Measurements from ENCODE around the gene PPP3CA. TPM values are rescaled to one million over a fixed set of nuclear protein-coding genes. Genes with fewer than 3 reads are reported as not detected.

PPP3CA gene
- total RNA-seq, 4 donors from 2014 or later: 28.7 to 51.7 (median 39.0) TPM

DNA sequence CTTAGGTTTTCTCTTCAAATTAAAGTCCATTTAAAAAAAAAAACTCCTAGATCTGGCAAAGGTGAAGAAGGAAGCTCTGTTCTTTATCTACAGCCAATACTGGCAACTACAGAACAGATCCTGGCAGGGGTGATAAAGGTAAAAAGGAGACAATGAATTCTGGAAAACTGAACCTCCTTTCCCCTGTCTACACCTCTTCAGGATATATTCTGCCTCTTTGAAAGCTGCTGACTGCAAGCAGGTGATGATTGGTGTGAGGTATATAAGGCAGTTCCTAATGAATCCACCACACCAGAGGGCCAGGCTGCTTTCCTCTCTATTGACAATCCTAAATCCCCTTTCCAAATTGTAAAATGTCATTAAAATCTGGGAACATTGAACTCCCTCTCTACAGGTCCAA, 370.1 kb downstream of the PPP3CA start:
- H3K4me3 ChIP-seq: no peak overlapping the region
- TF ChIP-seq, protein P1, sequence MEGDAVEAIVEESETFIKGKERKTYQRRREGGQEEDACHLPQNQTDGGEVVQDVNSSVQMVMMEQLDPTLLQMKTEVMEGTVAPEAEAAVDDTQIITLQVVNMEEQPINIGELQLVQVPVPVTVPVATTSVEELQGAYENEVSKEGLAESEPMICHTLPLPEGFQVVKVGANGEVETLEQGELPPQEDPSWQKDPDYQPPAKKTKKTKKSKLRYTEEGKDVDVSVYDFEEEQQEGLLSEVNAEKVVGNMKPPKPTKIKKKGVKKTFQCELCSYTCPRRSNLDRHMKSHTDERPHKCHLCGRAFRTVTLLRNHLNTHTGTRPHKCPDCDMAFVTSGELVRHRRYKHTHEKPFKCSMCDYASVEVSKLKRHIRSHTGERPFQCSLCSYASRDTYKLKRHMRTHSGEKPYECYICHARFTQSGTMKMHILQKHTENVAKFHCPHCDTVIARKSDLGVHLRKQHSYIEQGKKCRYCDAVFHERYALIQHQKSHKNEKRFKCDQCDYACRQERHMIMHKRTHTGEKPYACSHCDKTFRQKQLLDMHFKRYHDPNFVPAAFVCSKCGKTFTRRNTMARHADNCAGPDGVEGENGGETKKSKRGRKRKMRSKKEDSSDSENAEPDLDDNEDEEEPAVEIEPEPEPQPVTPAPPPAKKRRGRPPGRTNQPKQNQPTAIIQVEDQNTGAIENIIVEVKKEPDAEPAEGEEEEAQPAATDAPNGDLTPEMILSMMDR (IDR thresholded peaks at IDR 0.05): no peak
- no peak for TF ChIP-seq POLR2AphosphoS5 (IDR thresholded peaks at IDR 0.05)
- no peak for TF ChIP-seq EP300 (IDR thresholded peaks at IDR 0.05)
- no peak for TF ChIP-seq POLR2A (IDR thresholded peaks at IDR 0.05)
- no peak for DNase-seq (ENCODE audit: low spot score in 2 of 2)
- H3K4me1 ChIP-seq: peaks cover 13% of the 10 kb centered on the region
- H3K36me3 ChIP-seq: no peaks in the 10 kb centered on the region
- H3K27ac ChIP-seq: no peak overlapping the region
- H3K27me3 ChIP-seq: no peaks in the 10 kb centered on the region
- H3K9me3 ChIP-seq: no peaks in the 10 kb centered on the region
